GM21737 (cell line): ENCODE results near the gene FOS.

Experiments
- ATAC-seq: cut with Tn5 transposase; IDR thresholded peaks from one replicate; pipeline ENCODE4 v1.9.1; 2021; ENCODE audit warnings: mild to moderate bottlenecking, moderate library complexity; ENCODE audit not compliant: unreplicated experiment

Gene FOS

GRCh38 chr14:75313294-75313693 is 34.7 kb downstream of the FOS start:
- no peak for ATAC-seq

GRCh38 chr14:75315144-75315543 is 36.5 kb downstream of the FOS start:
- ATAC-seq = no peak

- no peak for ATAC-seq
These were observed 38.5 kb downstream of the FOS start for GRCh38 chr14:75317148-75317547.

- no peak for ATAC-seq
These were observed 39.7 kb downstream of the FOS start for GRCh38 chr14:75318353-75318752.

GRCh38 chr14:75319021-75319420 is 40.4 kb downstream of the FOS start:
- no peak for ATAC-seq

GRCh38 chr14:75320196-75320595 is 41.6 kb downstream of the FOS start:
- ATAC-seq = no peak

GRCh38 chr14:75322746-75323145 is 44.1 kb downstream of the FOS start:
- ATAC-seq = no peak

GRCh38 chr14:75323571-75323970 is 44.9 kb downstream of the FOS start:
- ATAC-seq = no peak

- ATAC-seq = no peak
These were observed 50.0 kb downstream of the FOS start for GRCh38 chr14:75328558-75329155.

GRCh38 chr14:75329369-75329768 is 50.7 kb downstream of the FOS start:
- no peak for ATAC-seq

- ATAC-seq = no peak
These were observed 52.8 kb downstream of the FOS start for GRCh38 chr14:75331471-75331870.
